ENCODE data around the gene RHO.
"Not testable (repeated sequence)": the region's sequence is repeated elsewhere in the genome, so short reads cannot be mapped to it uniquely, and the experiment has no call there.

The RHO gene

DNA sequence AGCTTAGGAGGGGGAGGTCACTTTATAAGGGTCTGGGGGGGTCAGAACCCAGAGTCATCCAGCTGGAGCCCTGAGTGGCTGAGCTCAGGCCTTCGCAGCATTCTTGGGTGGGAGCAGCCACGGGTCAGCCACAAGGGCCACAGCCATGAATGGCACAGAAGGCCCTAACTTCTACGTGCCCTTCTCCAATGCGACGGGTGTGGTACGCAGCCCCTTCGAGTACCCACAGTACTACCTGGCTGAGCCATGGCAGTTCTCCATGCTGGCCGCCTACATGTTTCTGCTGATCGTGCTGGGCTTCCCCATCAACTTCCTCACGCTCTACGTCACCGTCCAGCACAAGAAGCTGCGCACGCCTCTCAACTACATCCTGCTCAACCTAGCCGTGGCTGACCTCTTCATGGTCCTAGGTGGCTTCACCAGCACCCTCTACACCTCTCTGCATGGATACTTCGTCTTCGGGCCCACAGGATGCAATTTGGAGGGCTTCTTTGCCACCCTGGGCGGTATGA lies at the start of gene RHO:
TSS of gene RHO (plus strand) at position 51 of the 512 bp plus-strand sequence. CDS start at position 146, 95 bp downstream.
- no peak within 1 kb of the TSS for H3K4me3 ChIP-seq (replicated peaks; ENCODE audit: low read depth, low read length)
- TF ChIP-seq, protein P1, sequence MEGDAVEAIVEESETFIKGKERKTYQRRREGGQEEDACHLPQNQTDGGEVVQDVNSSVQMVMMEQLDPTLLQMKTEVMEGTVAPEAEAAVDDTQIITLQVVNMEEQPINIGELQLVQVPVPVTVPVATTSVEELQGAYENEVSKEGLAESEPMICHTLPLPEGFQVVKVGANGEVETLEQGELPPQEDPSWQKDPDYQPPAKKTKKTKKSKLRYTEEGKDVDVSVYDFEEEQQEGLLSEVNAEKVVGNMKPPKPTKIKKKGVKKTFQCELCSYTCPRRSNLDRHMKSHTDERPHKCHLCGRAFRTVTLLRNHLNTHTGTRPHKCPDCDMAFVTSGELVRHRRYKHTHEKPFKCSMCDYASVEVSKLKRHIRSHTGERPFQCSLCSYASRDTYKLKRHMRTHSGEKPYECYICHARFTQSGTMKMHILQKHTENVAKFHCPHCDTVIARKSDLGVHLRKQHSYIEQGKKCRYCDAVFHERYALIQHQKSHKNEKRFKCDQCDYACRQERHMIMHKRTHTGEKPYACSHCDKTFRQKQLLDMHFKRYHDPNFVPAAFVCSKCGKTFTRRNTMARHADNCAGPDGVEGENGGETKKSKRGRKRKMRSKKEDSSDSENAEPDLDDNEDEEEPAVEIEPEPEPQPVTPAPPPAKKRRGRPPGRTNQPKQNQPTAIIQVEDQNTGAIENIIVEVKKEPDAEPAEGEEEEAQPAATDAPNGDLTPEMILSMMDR (IDR thresholded peaks at IDR 0.05; ENCODE audit: low read length, missing control alignments), result no peak
- DNase-seq (ENCODE audit: low read depth), result no peak

- not testable (repeated sequence) for H3K4me3 ChIP-seq (replicated peaks; ENCODE audit: low read depth, low read length)
- DNase-seq (ENCODE audit: low read depth), result peak; percentile 74
Observed at GRCh38 chr3:129481225-129481765, 47.1 kb upstream of the RHO start.

DNA sequence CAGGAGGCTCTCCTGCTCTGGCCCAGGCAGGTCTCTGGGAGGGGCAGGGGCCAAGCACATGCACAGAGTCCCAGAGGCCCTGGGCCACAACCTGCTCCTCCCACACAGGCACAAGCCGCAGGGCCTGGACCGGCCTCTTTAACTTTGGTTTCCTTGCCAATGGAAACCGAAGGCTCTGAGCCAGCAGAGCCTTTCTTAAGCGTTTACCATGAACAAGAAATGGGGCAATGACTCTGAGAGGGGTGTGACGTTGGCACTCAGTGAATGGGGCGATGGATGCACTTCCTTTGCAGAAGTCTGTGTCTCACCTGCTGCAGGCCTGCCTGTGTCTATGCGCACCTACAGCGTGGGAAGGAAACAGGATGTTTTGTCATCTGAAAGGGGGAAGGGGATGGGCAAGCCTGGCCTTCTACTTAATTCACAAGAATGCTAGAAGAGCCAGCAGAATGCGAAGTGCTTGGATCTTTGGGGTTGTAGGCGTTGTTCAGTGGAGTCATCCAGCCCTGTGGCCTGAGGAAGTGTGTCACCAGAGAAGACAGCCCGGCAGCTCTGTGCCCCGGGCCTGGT lies 46.6 kb upstream of the RHO start:
- H3K4me3 ChIP-seq (replicated peaks; ENCODE audit: low read depth, low read length), result no peak overlapping the region
- peak; percentile 85 for DNase-seq (ENCODE audit: low read depth)
- TF ChIP-seq, protein P1 (IDR thresholded peaks at IDR 0.05; ENCODE audit: low read length, missing control alignments), result no peak

DNA sequence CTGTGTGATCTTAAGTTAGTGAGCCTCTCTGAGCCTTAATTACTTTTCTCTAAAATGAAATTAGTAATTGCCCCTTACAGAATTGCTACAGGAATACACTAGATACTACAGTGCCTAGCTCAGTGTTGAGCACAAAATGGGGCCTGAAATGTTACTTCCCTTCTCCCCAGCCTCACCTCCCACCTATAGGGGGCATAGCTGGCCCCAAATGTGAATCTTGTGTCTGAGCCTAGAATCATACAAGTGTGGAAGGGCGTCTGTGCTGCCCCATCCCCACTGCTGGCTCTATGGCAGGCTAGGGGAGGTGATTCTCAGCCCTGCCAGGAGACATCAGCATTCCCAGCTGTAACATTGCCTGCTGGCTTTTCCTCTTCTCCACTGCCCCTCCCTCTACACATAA lies 45.7 kb upstream of the RHO start:
- DNase-seq (ENCODE audit: low read depth), result no peak
- TF ChIP-seq, protein P1 (IDR thresholded peaks at IDR 0.05; ENCODE audit: low read length, missing control alignments), result peak; percentile 14
- H3K4me3 ChIP-seq (replicated peaks; ENCODE audit: low read depth, low read length), result no peak overlapping the region

GRCh38 chr3:129483870-129484269 lies 44.6 kb upstream of the RHO start:
- DNase-seq (ENCODE audit: low read depth), result no peak
- TF ChIP-seq, protein P1 (IDR thresholded peaks at IDR 0.05; ENCODE audit: low read length, missing control alignments), result no peak
- H3K4me3 ChIP-seq (replicated peaks; ENCODE audit: low read depth, low read length), result no peak overlapping the region

GRCh38 chr3:129485146-129485545 lies 43.3 kb upstream of the RHO start:
- DNase-seq (ENCODE audit: low read depth); H3K4me3 ChIP-seq (replicated peaks; ENCODE audit: low read depth, low read length): not testable (repeated sequence)

DNA sequence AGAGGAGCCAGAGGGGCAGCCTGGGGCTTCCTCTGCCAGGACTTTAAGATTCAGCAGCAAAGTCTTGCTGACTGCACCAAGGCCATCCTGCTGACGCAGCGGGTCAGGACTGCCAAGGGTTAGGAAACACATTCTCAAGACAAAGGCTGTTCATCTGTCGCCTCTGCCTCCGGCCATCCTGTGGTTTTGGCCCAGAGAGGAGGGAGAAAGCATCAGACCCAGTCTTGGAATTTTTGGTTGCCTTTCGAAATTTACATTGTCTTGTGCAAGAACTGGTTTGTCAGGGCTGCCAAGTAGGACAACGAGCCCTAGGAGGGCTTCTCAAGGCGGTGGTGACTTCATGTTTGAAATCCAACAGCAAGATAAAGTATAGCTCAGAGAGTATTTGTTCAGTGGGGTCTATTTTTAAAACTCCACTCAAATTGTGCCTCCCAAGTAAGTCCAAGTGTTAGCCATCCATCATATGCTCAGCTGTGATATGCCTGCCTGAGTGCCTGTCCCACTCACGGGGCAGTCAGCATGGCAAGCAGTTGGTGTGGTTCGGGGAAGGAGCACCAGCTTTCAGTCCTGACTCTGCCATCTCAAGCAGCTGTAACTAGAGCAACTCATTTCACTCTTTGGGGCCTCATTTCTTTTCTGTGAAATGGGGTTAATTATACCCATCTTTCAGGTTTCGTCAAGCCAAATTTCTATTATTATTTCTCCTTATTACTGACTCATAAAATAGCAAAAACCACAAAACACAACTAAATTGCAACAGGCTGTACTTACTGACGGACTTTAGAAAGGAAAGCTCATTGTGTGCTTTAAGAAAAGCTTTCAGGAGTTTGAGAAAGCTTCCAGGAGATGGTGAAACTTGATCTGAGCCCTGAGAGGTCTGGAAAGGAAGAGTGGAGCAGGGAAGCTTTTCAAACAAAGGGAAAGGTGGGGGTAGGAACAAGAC lies 42.4 kb upstream of the RHO start:
- peak overlapping the region; percentile 6 for H3K4me3 ChIP-seq (replicated peaks; ENCODE audit: low read depth, low read length)
- DNase-seq (ENCODE audit: low read depth), result peak; percentile 99
- TF ChIP-seq, protein P1 (IDR thresholded peaks at IDR 0.05; ENCODE audit: low read length, missing control alignments), result no peak

All from fibroblast of pulmonary artery (primary cell).